Duodenal mucosa (tissue), 2 donors: ENCODE measurements around the gene HOXB1.
"Not testable (repeated sequence)": the region's sequence is repeated elsewhere in the genome, so short reads cannot be mapped to it uniquely, and the experiment has no call there.

Source experiments
- H3K27ac ChIP-seq: one replicate; pipeline ENCODE4 v1.7.0; 2013; ENCODE audit warnings: low read depth, low read length
- H3K27me3 ChIP-seq, 2 donors: one replicate each; pipeline ENCODE4 v1.7.0; 2013; ENCODE audit warnings: low read length in 2 of 2, control low read depth in 1 of 2; ENCODE audit not compliant: insufficient read depth in 2 of 2, control insufficient read depth in 1 of 2
- H3K36me3 ChIP-seq, 2 donors: one replicate each; pipeline ENCODE4 v1.7.0; 2013; ENCODE audit warnings: low read length in 2 of 2, control low read depth in 1 of 2; ENCODE audit not compliant: insufficient read depth in 2 of 2, control insufficient read depth in 1 of 2
- H3K4me1 ChIP-seq, 2 donors: one replicate each; pipeline ENCODE4 v1.7.0; 2013; ENCODE audit warnings: low read length in 2 of 2, control low read depth in 1 of 2; ENCODE audit not compliant: insufficient read depth in 2 of 2, control insufficient read depth in 1 of 2
- H3K4me3 ChIP-seq, 2 donors: one replicate each; pipeline ENCODE4 v1.7.0; 2013; ENCODE audit warnings: low read length in 2 of 2, low read depth in 1 of 2
- H3K9ac ChIP-seq, 2 donors: one replicate each; pipeline ENCODE4 v1.7.0; 2013; ENCODE audit warnings: low read length in 2 of 2, low read depth in 1 of 2
- H3K9me3 ChIP-seq, 2 donors: one replicate each; pipeline ENCODE4 v1.7.0; 2013; ENCODE audit warnings: low read length in 2 of 2, control low read depth in 1 of 2; ENCODE audit not compliant: control insufficient read depth in 1 of 2

The HOXB1 gene

GRCh38 chr17:48486557-48486956 is 44.3 kb downstream of the HOXB1 start:
- peaks cover 9 to 16% of the 10 kb centered on the region in 2 donors for H3K27me3 ChIP-seq
- H3K27ac ChIP-seq = no peak overlapping the region
- H3K9me3 ChIP-seq = no peaks in the 10 kb centered on the region
- no peak overlapping the region for H3K9ac ChIP-seq
- H3K4me1 ChIP-seq = no peaks in the 10 kb centered on the region
- no peaks in the 10 kb centered on the region for H3K36me3 ChIP-seq
- no peak overlapping the region for H3K4me3 ChIP-seq

GRCh38 chr17:48484850-48485249 is 46.0 kb downstream of the HOXB1 start:
- H3K4me3 ChIP-seq = no peak overlapping the region
- H3K27ac ChIP-seq = no peak overlapping the region
- no peak overlapping the region for H3K9ac ChIP-seq
- H3K4me1 ChIP-seq = no peaks in the 10 kb centered on the region
- no peaks in the 10 kb centered on the region for H3K9me3 ChIP-seq
- no peaks in the 10 kb centered on the region for H3K36me3 ChIP-seq
- H3K27me3 ChIP-seq = peaks cover 7 to 9% of the 10 kb centered on the region in 2 donors

- Histone ChIP-seq H3K27me3 (peaks cover 7 to 9% of the 10 kb centered on the region in 2 donors), H3K36me3 (no peaks in the 10 kb centered on the region), H3K4me1 (no peaks in the 10 kb centered on the region), H3K9me3 (no peaks in the 10 kb centered on the region), H3K9ac (no peak overlapping the region), H3K4me3 (no peak overlapping the region), H3K27ac (no peak overlapping the region)
Observed at GRCh38 chr17:48484256-48484655, 46.6 kb downstream of the HOXB1 start.

GRCh38 chr17:48483471-48484131 is 47.2 kb downstream of the HOXB1 start:
- H3K27ac ChIP-seq = no peak overlapping the region
- peaks cover 0 to 2% of the 10 kb centered on the region in 2 donors for H3K4me1 ChIP-seq
- no peak overlapping the region for H3K4me3 ChIP-seq
- H3K36me3 ChIP-seq = no peaks in the 10 kb centered on the region
- H3K27me3 ChIP-seq = peaks cover 7% of the 10 kb centered on the region in 2 donors
- H3K9ac ChIP-seq = no peak overlapping the region
- no peaks in the 10 kb centered on the region for H3K9me3 ChIP-seq

GRCh38 chr17:48483004-48483403 is 47.8 kb downstream of the HOXB1 start:
- Histone ChIP-seq H3K27me3 (peaks cover 6 to 7% of the 10 kb centered on the region in 2 donors), H3K9ac (no peak overlapping the region), H3K4me3 (no peak overlapping the region), H3K9me3 (no peaks in the 10 kb centered on the region), H3K36me3 (no peaks in the 10 kb centered on the region), H3K27ac (no peak overlapping the region), H3K4me1 (peaks cover 0 to 4% of the 10 kb centered on the region in 2 donors)

GRCh38 chr17:48482301-48482700 is 48.5 kb downstream of the HOXB1 start:
- not testable (repeated sequence) for H3K36me3 ChIP-seq, H3K4me1 ChIP-seq, H3K4me3 ChIP-seq, H3K27me3 ChIP-seq, H3K9me3 ChIP-seq, H3K9ac ChIP-seq, H3K27ac ChIP-seq

- Histone ChIP-seq H3K9ac (no peak overlapping the region), H3K27me3 (no peaks in the 10 kb centered on the region), H3K4me1 (peaks cover 0 to 4% of the 10 kb centered on the region in 2 donors), H3K36me3 (no peaks in the 10 kb centered on the region), H3K4me3 (no peak overlapping the region), H3K27ac (no peak overlapping the region), H3K9me3 (no peaks in the 10 kb centered on the region)
Observed at GRCh38 chr17:48479014-48479402, 51.8 kb downstream of the HOXB1 start.
